ENCODE results near the gene NSG1. TPM values are rescaled to one million over a fixed set of nuclear protein-coding genes. Genes with fewer than 3 reads are reported as not detected.

NSG1 gene
- total and polyA plus RNA-seq, 2 donors (not counting 1 experiment from before 2014, with no cell fraction given) = 0.17 to 1.1 TPM

DNA sequence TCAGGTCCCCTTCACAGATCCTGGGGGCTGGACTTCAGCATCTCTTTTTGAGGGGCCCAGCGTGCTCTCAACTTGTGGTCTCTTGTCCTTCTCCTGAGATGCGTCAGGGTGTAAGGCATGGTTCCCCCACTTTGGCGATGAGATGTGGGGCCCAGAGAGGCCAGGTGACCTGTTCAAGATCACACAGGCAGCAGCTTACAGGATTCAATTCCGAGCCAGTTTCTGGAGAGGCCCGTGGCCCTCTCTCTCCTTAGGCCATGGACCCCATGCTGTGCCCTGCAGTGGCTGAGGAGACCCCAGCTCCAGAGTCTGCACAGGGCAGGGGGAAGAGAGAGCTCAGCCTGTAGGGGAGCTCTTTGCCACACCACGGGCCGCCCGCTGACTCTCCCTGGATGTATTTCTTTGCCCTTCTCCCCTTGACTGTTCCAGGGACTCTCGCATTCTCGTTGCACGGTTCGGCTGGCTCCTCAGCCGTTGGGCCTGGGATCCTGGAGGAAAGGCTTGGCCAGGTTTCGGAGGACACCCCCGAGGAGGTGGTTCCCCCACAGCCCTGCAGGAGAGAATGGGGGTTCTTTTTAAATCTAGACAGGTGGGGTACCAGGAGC is 18.6 kb downstream of the NSG1 start:
- Histone ChIP-seq H3K9ac (ENCODE audit: insufficient read depth, low read length) (no peak overlapping the region), H3K27ac (ENCODE audit: insufficient read depth, low read length) (no peak overlapping the region), H3K27me3 (ENCODE audit: control insufficient read depth, insufficient read depth, low read length) (no peaks in the 10 kb centered on the region), H3K79me2 (ENCODE audit: control insufficient read depth, insufficient read depth, low read length) (no peaks in the 10 kb centered on the region), H3K4me3 (replicated peaks in 1 of 4; ENCODE audit: control extremely low read depth in 1 of 4, insufficient read depth in 1 of 4, low read depth in 3 of 4, low read length in 4 of 4) (no peak overlapping the region), H3K9me3 (ENCODE audit: control insufficient read depth, insufficient read depth, low read depth, low read length) (no peaks in the 10 kb centered on the region), H3K4me2 (ENCODE audit: extremely low read depth, insufficient read depth, low read length) (no peak overlapping the region), H3K36me3 (ENCODE audit: control insufficient read depth, insufficient read depth, low read length) (no peaks in the 10 kb centered on the region), H3K4me1 (ENCODE audit: control insufficient read depth, extremely low read depth, insufficient read depth, low read length) (no peaks in the 10 kb centered on the region), H4K20me1 (ENCODE audit: control insufficient read depth, extremely low read depth, insufficient read depth, low read length) (no peaks in the 10 kb centered on the region), H2AFZ (ENCODE audit: low read length) (no peak overlapping the region)
- TF ChIP-seq, protein P1, sequence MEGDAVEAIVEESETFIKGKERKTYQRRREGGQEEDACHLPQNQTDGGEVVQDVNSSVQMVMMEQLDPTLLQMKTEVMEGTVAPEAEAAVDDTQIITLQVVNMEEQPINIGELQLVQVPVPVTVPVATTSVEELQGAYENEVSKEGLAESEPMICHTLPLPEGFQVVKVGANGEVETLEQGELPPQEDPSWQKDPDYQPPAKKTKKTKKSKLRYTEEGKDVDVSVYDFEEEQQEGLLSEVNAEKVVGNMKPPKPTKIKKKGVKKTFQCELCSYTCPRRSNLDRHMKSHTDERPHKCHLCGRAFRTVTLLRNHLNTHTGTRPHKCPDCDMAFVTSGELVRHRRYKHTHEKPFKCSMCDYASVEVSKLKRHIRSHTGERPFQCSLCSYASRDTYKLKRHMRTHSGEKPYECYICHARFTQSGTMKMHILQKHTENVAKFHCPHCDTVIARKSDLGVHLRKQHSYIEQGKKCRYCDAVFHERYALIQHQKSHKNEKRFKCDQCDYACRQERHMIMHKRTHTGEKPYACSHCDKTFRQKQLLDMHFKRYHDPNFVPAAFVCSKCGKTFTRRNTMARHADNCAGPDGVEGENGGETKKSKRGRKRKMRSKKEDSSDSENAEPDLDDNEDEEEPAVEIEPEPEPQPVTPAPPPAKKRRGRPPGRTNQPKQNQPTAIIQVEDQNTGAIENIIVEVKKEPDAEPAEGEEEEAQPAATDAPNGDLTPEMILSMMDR (conservative IDR thresholded peaks at IDR 0.05 in 1 of 2, IDR thresholded peaks at IDR 0.05 in 1 of 2; ENCODE audit: low read depth in 1 of 2, low read length in 2 of 2) = no peak
- TF ChIP-seq EZH2 (IDR thresholded peaks at IDR 0.05; ENCODE audit: low read length, missing control alignments) = no peak
- no peak for DNase-seq (ENCODE audit: low read depth in 2 of 2)

DNA sequence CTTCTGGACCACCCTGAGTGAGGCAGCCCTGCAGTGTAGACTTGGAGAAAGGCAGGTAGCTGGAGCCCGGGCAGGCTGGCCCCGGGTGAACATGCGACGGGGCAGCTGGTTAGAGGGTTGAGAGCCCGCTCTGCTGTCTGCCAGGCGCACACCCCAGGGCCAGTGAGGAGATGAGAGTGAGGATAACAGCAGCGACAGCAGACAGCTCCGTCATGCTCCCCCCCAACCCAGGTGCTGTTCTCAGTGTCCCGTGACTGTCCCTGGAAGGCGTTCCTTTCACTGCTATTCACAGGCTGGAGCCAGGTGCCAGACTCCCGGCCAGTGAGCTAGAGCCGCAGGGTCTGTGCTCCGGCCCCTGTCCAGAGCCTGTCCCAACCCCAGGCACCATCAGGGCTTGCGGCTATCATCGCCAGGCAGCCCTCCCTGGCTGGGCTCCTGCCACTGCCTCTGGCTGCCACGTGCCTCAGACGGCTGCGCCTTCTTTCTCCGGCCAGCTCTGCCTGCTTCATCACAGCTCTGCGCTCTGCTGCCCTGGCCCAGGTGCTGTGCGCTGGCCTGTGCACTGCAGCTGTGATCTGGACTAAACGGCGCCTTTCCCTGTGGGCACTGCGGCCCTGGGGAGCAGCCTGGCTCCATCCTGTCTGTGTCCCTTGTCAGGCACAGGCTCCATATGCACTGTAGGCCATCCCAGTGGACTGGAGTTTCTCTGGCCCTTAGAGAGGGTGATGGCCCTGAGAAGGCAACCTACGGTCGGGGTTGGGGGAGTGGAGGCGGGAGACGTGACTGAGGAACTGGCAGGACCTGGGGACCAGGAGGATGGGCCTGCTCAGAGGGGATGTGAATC is 19.8 kb downstream of the NSG1 start:
- no peak overlapping the region for H3K9ac ChIP-seq (ENCODE audit: insufficient read depth, low read length)
- H2AFZ ChIP-seq (ENCODE audit: low read length) = no peak overlapping the region
- H3K4me2 ChIP-seq (ENCODE audit: extremely low read depth, insufficient read depth, low read length) = no peak overlapping the region
- H3K9me3 ChIP-seq (ENCODE audit: control insufficient read depth, insufficient read depth, low read depth, low read length) = no peaks in the 10 kb centered on the region
- no peak overlapping the region for H3K27ac ChIP-seq (ENCODE audit: insufficient read depth, low read length)
- H3K4me3 ChIP-seq (replicated peaks in 1 of 4; ENCODE audit: control extremely low read depth in 1 of 4, insufficient read depth in 1 of 4, low read depth in 3 of 4, low read length in 4 of 4) = no peak overlapping the region
- H3K36me3 ChIP-seq (ENCODE audit: control insufficient read depth, insufficient read depth, low read length) = no peaks in the 10 kb centered on the region
- H3K4me1 ChIP-seq (ENCODE audit: control insufficient read depth, extremely low read depth, insufficient read depth, low read length) = no peaks in the 10 kb centered on the region
- no peaks in the 10 kb centered on the region for H4K20me1 ChIP-seq (ENCODE audit: control insufficient read depth, extremely low read depth, insufficient read depth, low read length)
- no peaks in the 10 kb centered on the region for H3K27me3 ChIP-seq (ENCODE audit: control insufficient read depth, insufficient read depth, low read length)
- DNase-seq (ENCODE audit: low read depth in 2 of 2) = no peak
- no peak for TF ChIP-seq EZH2 (IDR thresholded peaks at IDR 0.05; ENCODE audit: low read length, missing control alignments)
- TF ChIP-seq, protein P1 (conservative IDR thresholded peaks at IDR 0.05 in 1 of 2, IDR thresholded peaks at IDR 0.05 in 1 of 2; ENCODE audit: low read depth in 1 of 2, low read length in 2 of 2) = no peak
- no peaks in the 10 kb centered on the region for H3K79me2 ChIP-seq (ENCODE audit: control insufficient read depth, insufficient read depth, low read length)

GRCh38 chr4:4407299-4408131 is 20.6 kb downstream of the NSG1 start:
- no peaks in the 10 kb centered on the region for H3K36me3 ChIP-seq (ENCODE audit: control insufficient read depth, insufficient read depth, low read length)
- no peaks in the 10 kb centered on the region for H3K4me1 ChIP-seq (ENCODE audit: control insufficient read depth, extremely low read depth, insufficient read depth, low read length)
- no peak overlapping the region for H3K4me3 ChIP-seq (replicated peaks in 1 of 4; ENCODE audit: control extremely low read depth in 1 of 4, insufficient read depth in 1 of 4, low read depth in 3 of 4, low read length in 4 of 4)
- no peak for TF ChIP-seq EZH2 (IDR thresholded peaks at IDR 0.05; ENCODE audit: low read length, missing control alignments)
- TF ChIP-seq, protein P1 (conservative IDR thresholded peaks at IDR 0.05 in 1 of 2, IDR thresholded peaks at IDR 0.05 in 1 of 2; ENCODE audit: low read depth in 1 of 2, low read length in 2 of 2) = no peak
- DNase-seq (ENCODE audit: low read depth in 2 of 2) = no peak
- no peak overlapping the region for H3K27ac ChIP-seq (ENCODE audit: insufficient read depth, low read length)
- no peaks in the 10 kb centered on the region for H3K79me2 ChIP-seq (ENCODE audit: control insufficient read depth, insufficient read depth, low read length)
- no peak overlapping the region for H2AFZ ChIP-seq (ENCODE audit: low read length)
- no peak overlapping the region for H3K9ac ChIP-seq (ENCODE audit: insufficient read depth, low read length)
- no peak overlapping the region for H3K4me2 ChIP-seq (ENCODE audit: extremely low read depth, insufficient read depth, low read length)
- H3K9me3 ChIP-seq (ENCODE audit: control insufficient read depth, insufficient read depth, low read depth, low read length) = no peaks in the 10 kb centered on the region
- H4K20me1 ChIP-seq (ENCODE audit: control insufficient read depth, extremely low read depth, insufficient read depth, low read length) = no peaks in the 10 kb centered on the region
- H3K27me3 ChIP-seq (ENCODE audit: control insufficient read depth, insufficient read depth, low read length) = no peaks in the 10 kb centered on the region

Data from fibroblast of lung (primary cell).